ENCODE data around the gene STH. TPM values are rescaled to one million over a fixed set of nuclear protein-coding genes. Genes with fewer than 3 reads are reported as not detected.

STH gene
- polyA plus RNA-seq, 1 experiment = not detected

DNA sequence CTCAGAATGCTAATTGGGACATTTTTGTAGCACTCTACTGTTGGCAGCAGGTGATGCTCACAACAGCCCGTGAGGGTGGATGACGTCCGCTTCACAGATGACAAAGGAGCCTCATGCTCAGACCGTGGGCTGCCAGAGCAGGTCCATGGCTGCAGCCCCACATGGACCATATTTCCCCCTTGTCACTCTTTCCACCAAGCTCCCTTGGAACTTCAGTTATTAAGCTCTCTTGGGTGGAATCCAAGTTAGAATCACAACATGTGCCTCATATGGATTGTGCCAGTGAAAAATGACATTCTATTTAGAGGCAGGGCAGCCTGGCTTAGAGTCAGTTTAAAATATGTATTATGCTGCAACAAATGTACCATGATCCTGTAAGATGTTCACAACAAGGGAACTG lies 33.2 kb upstream of the STH start:
- Histone ChIP-seq H3K9me3 (ENCODE audit: control insufficient read depth, insufficient read depth, low read length) (no peaks in the 10 kb centered on the region), H3K4me3 (ENCODE audit: low read depth, low read length) (no peak overlapping the region), H3K27me3 (ENCODE audit: control insufficient read depth, insufficient read depth, low read length) (peaks cover 23% of the 10 kb centered on the region), H3K27ac (ENCODE audit: low read depth, low read length) (no peak overlapping the region)
- ChIA-PET POLR2A (interaction anchor here (0.6 kb wide), 1 partner anchor 92 kb away, joined by 3 read pairs; no protein-coding TSS in a partner anchor), CTCF (interaction anchor here (1.0 kb wide), 1 partner anchor 16 kb away, joined by 3 read pairs; no protein-coding TSS in a partner anchor)
- TF ChIP-seq, protein P1, sequence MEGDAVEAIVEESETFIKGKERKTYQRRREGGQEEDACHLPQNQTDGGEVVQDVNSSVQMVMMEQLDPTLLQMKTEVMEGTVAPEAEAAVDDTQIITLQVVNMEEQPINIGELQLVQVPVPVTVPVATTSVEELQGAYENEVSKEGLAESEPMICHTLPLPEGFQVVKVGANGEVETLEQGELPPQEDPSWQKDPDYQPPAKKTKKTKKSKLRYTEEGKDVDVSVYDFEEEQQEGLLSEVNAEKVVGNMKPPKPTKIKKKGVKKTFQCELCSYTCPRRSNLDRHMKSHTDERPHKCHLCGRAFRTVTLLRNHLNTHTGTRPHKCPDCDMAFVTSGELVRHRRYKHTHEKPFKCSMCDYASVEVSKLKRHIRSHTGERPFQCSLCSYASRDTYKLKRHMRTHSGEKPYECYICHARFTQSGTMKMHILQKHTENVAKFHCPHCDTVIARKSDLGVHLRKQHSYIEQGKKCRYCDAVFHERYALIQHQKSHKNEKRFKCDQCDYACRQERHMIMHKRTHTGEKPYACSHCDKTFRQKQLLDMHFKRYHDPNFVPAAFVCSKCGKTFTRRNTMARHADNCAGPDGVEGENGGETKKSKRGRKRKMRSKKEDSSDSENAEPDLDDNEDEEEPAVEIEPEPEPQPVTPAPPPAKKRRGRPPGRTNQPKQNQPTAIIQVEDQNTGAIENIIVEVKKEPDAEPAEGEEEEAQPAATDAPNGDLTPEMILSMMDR (IDR thresholded peaks at IDR 0.05; ENCODE audit: low read depth, low read length) = no peak
- no peak for DNase-seq (ENCODE audit: low read depth, low spot score)

DNA sequence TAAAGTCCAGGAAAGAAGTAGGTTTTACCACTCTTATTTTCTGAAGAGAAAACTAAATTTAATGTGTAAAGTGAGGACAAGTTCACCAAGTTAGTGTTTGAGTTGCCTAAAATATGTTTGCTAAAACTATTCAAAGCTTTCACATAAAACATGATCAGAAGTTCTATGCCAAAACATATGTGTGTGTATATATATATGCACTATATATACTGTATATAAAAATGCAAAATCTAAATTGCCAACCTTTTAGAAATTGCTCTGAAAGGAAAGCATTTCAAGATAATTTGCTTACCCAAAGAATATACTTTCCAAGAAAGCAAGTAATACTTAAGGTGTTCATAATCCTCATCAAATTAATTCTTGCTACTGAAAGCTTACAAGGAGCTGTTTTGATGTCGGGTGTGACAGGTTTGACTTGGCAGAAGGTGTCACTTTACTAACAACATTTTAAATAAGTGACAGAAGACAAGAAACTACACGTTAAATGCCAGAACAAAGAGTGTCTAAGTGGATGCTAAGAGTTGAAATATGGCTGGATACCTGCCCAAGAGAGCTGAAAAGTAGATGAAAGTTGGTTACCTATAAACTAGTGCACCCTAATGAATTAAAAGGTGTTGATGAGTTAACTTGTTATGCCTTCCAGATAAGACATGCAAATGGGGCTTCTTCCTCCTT lies 32.3 kb upstream of the STH start:
- Histone ChIP-seq H3K4me3 (ENCODE audit: low read depth, low read length) (no peak overlapping the region), H3K27me3 (ENCODE audit: control insufficient read depth, insufficient read depth, low read length) (peaks cover 23% of the 10 kb centered on the region), H3K27ac (ENCODE audit: low read depth, low read length) (no peak overlapping the region), H3K9me3 (ENCODE audit: control insufficient read depth, insufficient read depth, low read length) (peaks cover under 1% of the 10 kb centered on the region; the same call in 1 of the 2 replicates)
- no peak for DNase-seq (ENCODE audit: low read depth, low spot score)
- POLR2A ChIA-PET = no interaction called here
- CTCF ChIA-PET = interaction anchor here (1.0 to 1.5 kb wide), 3 partner anchors 17 to 20 kb away, joined by 3 to 6 read pairs (median 3); no protein-coding TSS in a partner anchor
- TF ChIP-seq, protein P1 (IDR thresholded peaks at IDR 0.05; ENCODE audit: low read depth, low read length) = no peak

DNA sequence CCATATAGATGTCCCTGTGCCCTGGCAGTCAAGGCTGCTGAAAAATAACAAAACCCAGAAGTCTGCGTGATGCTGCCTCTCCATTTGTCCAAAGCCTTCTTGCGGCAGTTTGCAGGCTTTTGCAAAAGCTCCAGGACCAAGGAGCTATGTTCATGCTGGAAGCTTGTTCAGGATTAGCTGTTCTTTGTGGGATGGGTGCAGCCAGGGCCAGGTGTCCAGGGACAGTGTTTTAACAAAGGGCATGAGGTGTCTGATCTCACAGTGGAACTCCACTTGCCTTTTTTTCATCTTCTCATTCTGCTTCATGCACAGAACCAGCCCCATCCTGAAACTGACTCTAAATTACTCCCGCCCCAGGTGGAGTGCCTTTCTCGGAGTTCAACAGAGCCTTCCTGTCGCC lies 31.7 kb upstream of the STH start:
- H3K27me3 ChIP-seq (ENCODE audit: control insufficient read depth, insufficient read depth, low read length) = peaks cover 21% of the 10 kb centered on the region
- ChIA-PET CTCF (interaction anchor here (1.4 to 1.5 kb wide), 2 partner anchors 18 to 21 kb away, joined by 3 to 6 read pairs; no protein-coding TSS in a partner anchor), POLR2A (no interaction called here)
- H3K27ac ChIP-seq (ENCODE audit: low read depth, low read length) = no peak overlapping the region
- no peak overlapping the region for H3K4me3 ChIP-seq (ENCODE audit: low read depth, low read length)
- H3K9me3 ChIP-seq (ENCODE audit: control insufficient read depth, insufficient read depth, low read length) = peaks cover 6% of the 10 kb centered on the region; the same call in 1 of the 2 replicates
- TF ChIP-seq, protein P1 (IDR thresholded peaks at IDR 0.05; ENCODE audit: low read depth, low read length) = no peak
- DNase-seq (ENCODE audit: low read depth, low spot score) = no peak

DNA sequence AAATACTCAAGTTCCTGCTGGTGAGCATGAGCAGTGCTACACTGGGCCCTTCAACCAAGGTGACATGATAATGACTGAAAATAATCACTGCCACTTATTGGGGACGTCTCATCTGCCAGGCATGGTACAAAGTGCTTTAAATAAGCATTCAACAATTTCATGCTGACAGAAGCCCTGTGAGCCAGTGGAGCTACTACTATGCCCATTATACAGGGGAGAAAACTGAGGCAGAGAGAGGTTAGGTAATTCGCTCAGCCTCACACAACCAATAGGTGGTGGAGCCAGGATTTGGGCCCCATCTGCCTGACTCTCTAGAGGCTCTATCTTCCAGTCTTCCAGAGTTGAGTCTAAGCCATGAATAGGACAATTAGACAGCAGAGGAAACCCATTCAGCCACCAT lies 30.3 kb upstream of the STH start:
- POLR2A ChIA-PET = no interaction called here
- no peak for DNase-seq (ENCODE audit: low read depth, low spot score)
- no peak overlapping the region for H3K4me3 ChIP-seq (ENCODE audit: low read depth, low read length)
- H3K27ac ChIP-seq (ENCODE audit: low read depth, low read length) = no peak overlapping the region
- CTCF ChIA-PET = no interaction called here
- peaks cover 26% of the 10 kb centered on the region for H3K27me3 ChIP-seq (ENCODE audit: control insufficient read depth, insufficient read depth, low read length)
- TF ChIP-seq, protein P1 (IDR thresholded peaks at IDR 0.05; ENCODE audit: low read depth, low read length) = no peak
- peaks cover 6% of the 10 kb centered on the region for H3K9me3 ChIP-seq (ENCODE audit: control insufficient read depth, insufficient read depth, low read length)

DNA sequence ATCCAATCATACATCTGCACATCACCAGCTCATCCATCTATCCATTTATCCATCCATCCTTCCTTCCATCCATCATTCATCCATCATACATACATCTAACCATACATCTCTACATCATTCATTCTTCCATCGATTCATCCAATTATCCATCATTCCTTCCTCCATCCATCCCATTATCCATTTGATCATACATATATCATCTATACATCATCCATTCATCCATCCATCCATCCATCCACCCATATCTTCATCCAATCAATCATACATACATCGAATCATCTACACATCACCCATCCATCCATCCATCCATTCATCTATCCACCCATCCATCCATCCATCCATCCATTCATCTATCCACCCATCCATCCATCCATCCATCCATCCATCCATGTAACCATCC lies 29.3 kb upstream of the STH start:
- DNase-seq (ENCODE audit: low read depth, low spot score) = no peak
- ChIA-PET CTCF (no interaction called here), POLR2A (no interaction called here)
- H3K27me3 ChIP-seq (ENCODE audit: control insufficient read depth, insufficient read depth, low read length) = peaks cover 28% of the 10 kb centered on the region
- peaks cover 6% of the 10 kb centered on the region for H3K9me3 ChIP-seq (ENCODE audit: control insufficient read depth, insufficient read depth, low read length)
- TF ChIP-seq, protein P1 (IDR thresholded peaks at IDR 0.05; ENCODE audit: low read depth, low read length) = no peak
- H3K27ac ChIP-seq (ENCODE audit: low read depth, low read length) = no peak overlapping the region
- H3K4me3 ChIP-seq (ENCODE audit: low read depth, low read length) = no peak overlapping the region

All from AG04450 (cell line).